CMK (cell line): ENCODE data around the gene MRC2.

Experiments used
- DNase-seq: peaks from one replicate; pipeline ENCODE4 v3.0.0-alpha.2; 2010; ENCODE audit warnings: low read depth

MRC2 gene

DNA sequence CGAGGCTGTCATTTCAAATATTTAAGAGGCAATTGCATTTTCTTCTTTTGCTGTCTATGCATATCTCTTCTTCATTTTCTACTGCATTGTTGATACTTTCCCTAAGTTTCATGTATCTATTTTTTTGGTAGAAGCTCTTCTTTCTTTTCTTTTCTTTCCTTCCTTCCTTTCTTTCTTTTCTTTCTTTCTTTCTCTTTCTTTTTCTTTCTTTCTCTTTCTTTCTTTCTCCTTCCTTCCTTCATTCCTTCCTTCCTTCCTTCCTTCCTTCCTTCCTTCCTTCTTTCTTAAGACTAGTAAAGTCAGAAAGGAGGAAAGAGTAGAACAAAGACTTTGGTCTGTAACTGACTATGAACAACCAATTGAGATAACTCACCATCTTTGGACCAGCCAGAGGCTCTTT is 33.9 kb downstream of the MRC2 start:
- DNase-seq, result no peak

DNA sequence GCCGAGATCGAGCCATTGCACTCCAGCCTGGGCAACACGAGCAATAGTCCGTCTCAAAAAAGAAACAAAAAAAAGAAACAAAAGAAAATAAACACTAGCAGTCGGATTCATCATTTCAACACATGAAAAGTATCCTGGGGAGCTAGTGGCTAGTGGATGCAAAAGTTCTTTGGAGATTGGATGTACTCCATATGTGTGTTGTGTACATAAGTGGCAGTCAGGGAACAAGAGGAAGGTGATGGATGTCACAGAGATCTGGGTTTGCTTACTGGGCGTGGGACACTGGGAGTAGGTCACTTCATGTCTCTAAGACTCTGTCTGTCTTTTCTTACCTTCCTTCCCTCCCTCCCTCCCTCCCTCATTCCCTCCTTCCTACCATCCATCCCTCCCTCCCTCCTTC is 35.4 kb downstream of the MRC2 start:
- no peak for DNase-seq

DNA sequence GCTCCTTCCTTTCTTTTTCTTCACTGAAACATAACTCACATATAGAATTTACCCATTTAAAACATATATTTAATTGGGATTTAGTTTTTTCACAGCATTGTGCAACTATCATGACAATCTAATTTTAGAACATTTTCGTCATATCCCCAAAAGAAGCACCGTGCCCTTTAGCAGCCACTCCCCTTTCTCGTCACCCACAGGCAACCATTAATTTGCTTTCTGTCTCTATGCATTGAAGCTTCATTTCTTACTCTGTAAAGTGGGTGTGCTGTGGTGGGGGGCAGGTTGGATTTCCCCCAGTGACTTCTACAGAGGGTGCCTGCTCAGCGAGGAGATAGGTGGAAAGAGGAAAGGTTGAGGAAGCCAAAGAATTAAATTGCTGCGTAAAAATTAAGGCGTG is 35.8 kb downstream of the MRC2 start:
- DNase-seq, result no peak

DNA sequence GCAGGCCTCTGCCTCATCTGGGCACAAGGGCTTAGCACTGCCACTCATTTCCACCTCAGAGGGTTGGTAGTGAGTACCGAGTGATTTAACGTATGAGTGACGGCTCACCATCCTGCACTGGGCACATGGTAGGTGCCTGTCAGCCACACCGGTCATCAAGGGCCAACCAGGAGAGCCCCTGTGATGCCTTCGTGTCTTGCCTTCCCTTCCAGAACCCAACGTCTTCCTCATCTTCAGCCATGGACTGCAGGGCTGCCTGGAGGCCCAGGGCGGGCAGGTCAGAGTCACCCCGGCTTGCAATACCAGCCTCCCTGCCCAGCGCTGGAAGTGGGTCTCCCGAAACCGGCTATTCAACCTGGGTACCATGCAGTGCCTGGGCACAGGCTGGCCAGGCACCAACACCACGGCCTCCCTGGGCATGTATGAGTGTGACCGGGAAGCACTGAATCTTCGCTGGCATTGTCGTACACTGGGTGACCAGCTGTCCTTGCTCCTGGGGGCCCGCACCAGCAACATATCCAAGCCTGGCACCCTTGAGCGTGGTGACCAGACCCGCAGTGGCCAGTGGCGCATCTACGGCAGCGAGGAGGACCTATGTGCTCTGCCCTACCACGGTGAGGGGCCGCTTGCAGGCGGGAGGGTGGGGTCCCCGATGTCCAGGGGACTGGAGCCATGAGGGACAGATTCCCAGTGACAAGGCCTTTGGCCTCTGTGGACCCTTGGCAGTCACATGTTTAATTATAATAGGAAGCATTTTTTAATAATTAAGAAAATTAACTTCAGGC is 37.1 kb downstream of the MRC2 start:
- no peak for DNase-seq

DNA sequence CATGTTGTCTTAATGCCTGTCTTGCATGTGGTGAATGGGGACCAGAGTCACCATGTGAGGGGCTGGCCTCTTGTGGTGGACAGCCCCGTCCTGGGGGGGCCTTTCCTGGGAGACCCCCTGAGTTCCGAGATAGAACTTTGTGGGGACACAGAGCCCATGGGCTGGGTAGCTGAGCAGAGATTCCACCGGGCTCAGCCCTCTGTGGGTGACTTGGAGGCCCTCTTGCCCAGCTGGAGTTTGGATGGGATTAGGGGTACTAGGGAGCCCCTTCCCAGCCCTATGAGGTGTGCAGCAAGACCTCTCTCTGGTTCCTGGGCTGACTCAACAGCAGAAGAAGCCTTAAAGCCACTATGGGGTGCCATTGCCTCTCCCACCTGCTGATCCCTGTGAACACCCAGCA is 38.1 kb downstream of the MRC2 start:
- no peak for DNase-seq

DNA sequence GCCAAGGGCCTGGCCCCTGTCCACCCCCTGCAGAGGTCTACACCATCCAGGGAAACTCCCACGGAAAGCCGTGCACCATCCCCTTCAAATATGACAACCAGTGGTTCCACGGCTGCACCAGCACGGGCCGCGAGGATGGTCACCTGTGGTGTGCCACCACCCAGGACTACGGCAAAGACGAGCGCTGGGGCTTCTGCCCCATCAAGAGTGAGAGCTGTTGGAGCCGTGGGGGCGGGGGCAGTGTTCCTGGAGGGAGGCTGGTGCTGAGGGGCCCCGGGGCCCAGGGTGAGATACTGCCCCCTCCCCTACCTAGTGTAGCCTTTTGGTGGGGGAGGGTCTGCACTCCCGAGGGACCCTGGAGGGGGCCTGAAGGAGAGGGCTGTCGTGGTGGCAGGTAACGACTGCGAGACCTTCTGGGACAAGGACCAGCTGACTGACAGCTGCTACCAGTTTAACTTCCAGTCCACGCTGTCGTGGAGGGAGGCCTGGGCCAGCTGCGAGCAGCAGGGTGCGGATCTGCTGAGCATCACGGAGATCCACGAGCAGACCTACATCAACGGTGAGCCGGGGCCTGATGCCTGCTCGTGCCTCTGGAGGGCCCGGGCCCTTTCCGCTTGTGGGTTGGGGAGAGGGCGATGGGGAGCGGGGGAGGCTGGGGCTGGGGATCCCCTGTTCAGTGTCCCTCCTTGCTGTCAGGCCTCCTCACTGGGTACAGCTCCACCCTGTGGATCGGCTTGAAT is 38.8 kb downstream of the MRC2 start:
- DNase-seq, result no peak

DNA sequence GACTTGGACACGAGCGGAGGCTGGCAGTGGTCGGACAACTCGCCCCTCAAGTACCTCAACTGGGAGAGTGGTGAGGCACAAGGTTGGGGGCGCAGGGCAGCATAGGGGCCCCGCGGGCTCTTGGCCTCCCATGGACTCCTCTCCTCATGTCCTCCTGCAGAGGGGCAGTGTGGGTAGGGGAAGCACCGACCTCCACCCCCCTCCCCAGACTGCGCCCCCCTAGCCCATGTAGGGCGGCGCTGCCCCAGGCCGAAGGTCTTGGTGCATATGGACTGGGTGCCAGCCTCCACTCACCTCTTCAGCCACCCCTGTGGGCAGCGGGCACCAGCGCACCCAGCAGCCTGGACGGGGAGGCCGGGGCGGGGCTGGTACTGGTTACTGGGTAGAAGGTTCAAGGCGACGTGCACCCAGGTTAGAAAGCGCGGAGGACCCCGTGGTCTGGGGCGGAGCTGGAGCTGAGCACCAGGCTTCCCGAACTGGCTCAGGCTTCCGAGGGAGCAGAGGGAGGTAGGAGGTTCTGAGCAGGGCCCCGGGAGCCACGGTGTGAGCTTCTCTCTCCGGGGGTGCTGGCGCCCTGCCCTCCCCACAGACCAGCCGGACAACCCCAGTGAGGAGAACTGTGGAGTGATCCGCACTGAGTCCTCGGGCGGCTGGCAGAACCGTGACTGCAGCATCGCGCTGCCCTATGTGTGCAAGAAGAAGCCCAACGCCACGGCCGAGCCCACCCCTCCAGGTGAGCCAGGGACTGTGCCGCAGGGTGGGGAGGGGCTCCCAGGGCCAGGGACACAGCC is 39.5 kb downstream of the MRC2 start:
- DNase-seq, result no peak

- DNase-seq, result no peak
Observed at GRCh38 chr17:62668091-62668804, 40.8 kb downstream of the MRC2 start.

- no peak for DNase-seq
Observed at GRCh38 chr17:62670202-62670821, 42.8 kb downstream of the MRC2 start.

GRCh38 chr17:62671553-62671952 is 44.1 kb downstream of the MRC2 start:
- DNase-seq, result no peak

DNA sequence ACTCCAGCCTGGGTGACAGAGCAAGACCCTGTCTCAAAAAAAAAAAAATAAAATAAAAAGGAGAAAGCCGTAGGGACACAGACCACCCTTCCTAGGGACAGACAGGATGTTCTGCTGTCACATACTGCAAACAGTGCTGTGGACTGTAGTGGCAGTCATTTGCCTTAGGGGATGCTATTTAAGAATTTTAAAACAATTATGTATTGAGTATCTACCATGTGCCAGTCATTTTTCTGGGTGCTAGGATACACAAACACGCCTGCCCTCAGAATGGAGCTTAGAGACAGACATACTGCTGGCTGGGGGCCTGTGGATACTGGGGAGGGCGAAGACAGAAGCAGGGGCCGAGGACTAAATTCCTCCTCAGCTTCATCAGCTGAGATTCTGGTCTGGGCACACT is 45.5 kb downstream of the MRC2 start:
- no peak for DNase-seq

- DNase-seq, result no peak
Observed at GRCh38 chr17:62673614-62674362, 46.3 kb downstream of the MRC2 start.

DNA sequence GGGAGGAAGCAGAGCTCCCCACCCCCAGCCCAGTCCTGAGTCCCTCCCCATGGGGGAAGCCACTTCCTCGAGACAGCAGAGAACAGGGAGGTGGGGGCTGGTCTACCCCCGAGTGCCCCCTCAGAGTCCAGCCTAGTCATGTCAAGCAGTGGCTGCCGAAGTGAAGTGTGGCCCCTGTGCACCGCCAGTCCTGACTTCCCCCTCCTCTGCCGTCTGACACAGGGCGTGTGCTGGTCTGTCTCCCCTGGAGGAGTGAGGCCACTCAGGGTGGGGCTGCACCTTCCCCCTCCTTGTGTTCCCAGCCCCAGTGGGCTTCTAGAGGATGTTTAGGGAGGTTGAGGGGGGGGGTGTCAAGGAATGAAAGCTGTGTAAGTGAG is 46.9 kb downstream of the MRC2 start:
- no peak for DNase-seq

DNA sequence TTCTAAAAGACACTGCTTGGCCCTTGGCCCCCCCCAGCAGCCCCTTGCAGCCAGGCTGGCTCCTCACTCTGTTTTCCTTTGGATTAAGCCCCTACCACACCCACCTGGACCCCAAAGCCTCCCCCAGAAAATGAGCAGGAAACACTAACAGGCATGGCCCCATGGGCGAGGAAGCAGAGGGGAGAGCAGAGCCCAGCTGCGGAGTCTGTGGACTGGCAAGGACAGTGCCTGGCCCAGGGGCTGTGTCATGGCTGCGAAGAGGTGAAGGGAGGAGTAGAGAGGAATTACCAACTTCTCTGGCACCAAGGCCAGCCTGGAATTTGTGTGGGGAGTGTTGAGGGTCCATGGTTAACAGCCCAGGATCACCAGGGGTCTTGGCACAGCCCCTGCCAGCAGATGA is 47.4 kb downstream of the MRC2 start:
- no peak for DNase-seq

DNA sequence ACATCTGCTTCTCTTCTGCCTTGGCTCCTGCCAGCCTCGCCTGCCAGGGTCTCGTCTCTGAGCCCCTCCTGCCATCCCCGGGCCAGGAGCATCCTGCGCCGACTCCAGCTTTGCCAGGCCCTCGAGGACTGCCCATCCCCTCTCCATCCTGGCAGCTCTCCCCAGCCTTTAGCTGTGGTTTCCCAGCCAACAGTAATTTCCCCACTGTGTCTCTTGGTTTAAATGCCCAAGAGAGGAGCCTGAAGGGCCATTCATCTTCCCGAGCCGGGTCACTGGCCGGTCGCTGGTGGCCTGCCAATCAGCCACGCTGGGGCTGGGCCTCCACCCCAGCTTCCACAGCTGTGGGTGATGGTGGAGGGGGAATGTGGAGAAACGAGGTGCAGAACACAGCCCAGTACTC is 47.8 kb downstream of the MRC2 start:
- DNase-seq, result no peak

DNA sequence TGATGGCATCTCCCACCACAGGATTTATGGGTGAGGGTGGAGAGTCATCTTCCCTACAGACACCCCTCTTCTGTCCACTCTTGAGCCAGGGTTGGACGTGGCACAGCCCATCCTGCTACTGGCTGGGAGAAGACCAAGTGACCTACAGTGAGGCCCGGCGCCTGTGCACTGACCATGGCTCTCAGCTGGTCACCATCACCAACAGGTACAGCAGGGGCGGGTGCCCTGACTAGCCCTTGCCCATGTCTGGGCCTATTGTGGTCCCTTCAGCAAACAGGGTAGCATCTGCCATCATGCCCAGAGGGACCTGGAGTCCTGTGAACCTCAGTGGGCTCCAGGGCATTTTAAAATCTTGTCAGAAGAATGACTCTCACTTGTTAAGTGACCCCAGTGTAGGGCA is 48.2 kb downstream of the MRC2 start:
- no peak for DNase-seq

DNA sequence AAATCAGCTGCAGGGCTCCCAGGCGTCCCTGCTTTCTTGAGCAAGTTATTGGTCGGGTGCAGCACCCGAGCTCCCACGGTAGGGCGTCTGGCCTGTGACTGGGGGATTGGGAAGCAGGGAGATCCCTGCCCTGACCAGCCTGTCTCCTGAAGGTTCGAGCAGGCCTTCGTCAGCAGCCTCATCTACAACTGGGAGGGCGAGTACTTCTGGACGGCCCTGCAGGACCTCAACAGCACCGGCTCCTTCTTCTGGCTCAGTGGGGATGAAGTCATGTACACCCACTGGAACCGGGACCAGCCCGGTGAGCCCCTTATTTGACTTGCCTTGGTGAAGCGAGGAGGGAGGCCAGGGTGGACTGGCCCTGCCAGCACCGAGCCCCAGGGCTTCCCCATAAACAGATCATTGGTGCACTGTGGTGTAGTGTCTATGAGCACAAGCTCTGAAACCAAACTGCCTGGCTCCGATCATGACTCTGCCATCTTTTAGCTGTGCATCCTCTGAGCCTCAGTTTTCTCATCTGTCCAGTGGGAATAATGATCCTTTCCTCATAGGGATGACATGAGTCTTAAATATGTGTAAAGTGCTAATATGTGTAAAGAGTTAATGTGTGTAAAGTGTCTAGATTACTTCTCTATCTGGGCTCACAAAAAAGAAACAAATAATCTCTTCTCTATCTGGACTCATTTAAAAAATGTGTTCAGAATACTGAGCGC is 48.9 kb downstream of the MRC2 start:
- DNase-seq, result no peak

DNA sequence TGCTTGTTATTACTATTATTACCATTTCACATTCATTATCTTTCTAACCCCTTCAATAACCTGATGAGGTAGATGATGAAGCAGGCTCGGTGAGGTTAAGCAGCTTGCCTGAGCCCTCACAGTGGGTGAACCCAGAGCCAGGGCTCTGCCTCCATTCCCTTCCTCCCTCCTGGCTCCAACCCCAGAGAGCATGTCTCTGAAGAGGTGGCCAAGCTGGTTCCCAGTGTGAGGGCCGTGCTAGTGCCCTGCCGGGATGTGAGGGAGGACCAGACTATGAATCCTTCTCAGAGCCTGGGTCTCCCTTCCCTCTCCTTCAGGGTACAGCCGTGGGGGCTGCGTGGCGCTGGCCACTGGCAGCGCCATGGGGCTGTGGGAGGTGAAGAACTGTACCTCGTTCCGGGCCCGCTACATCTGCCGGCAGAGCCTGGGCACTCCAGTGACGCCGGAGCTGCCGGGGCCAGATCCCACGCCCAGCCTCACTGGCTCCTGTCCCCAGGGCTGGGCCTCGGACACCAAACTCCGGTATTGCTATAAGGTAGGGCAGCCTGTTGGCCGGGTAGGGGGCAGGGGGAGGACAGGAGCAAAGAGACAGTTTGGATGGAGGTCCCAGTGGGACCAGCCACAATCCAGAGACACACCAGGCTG is 49.6 kb downstream of the MRC2 start:
- no peak for DNase-seq

DNA sequence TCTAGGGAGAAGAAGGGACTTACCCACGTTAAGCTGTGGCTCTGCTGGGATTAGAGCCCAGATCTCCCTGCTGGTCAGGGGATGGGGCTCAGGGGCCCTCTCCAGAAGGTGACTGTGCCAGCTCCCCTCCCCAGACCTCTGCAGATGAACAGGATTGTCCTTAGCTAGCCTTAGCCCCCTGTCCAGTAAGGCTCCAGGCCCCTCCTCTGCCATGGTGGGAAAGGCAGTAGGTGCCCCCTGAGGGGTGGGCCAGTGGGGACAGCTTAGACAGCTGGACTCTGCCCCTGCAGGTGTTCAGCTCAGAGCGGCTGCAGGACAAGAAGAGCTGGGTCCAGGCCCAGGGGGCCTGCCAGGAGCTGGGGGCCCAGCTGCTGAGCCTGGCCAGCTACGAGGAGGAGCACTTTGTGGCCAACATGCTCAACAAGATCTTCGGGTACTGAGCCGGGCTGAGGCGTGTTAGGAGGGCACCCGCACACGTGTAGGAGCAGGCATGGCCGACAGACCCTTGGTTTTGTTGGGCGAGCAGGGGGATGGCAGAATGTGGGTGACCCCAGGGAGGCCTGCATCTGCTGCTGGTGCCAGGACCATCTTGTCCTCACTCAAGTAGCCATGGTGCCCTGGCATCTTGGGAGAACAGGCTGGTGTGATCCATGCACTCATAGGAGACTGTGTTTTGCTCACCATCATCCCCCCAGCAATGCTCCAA is 50.9 kb downstream of the MRC2 start:
- DNase-seq, result no peak
